Colonic mucosa (tissue), 4 donors: ENCODE results near the gene RAD51B. TPM values are rescaled to one million over a fixed set of nuclear protein-coding genes. Genes with fewer than 3 reads are reported as not detected.

Experiments
- DNase-seq: peaks from one replicate; pipeline ENCODE4 v3.0.0-alpha.2; 2020
- H3K27ac ChIP-seq: fragments of 200-600 bp; one replicate; pipeline ENCODE4 v1.8.0; 2021
- H3K27me3 ChIP-seq: fragments of 200-600 bp; one replicate; pipeline ENCODE4 v1.8.0; 2021
- H3K36me3 ChIP-seq: fragments of 200-600 bp; one replicate; pipeline ENCODE4 v1.8.0; 2021
- H3K4me1 ChIP-seq: fragments of 200-600 bp; one replicate; pipeline ENCODE4 v1.8.0; 2021; ENCODE audit warnings: mild to moderate bottlenecking
- H3K4me3 ChIP-seq: fragments of 200-600 bp; one replicate; pipeline ENCODE4 v1.8.0; 2021
- H3K9ac ChIP-seq, 2 donors: one replicate each; pipeline ENCODE4 v1.7.0; 2013; ENCODE audit warnings: control low read depth in 2 of 2, low read depth in 2 of 2, low read length in 2 of 2
- H3K9me3 ChIP-seq: fragments of 200-600 bp; one replicate; pipeline ENCODE4 v1.8.0; 2021
- intact Hi-C: fragments of 100-400 bp; cut with DNase I; formaldehyde crosslinking; loops from one replicate; pipeline ENCODE4 v1.14.1; 2022
- total RNA-seq, 2 donors: library from RNA; stranded (reverse); fragmentation: NEBNext Ultra II Directional in 1 of 2; extraction: Animal tissue kit (Norgen Biotek cat#: 25700) in 1 of 2; gene quantifications; one replicate each; pipeline ENCODE4 v1.2.1, GENCODE V29; 2021
- TF ChIP-seq, protein P1 (sequence below): fragments of 200-600 bp; IDR thresholded peaks from one replicate; pipeline ENCODE4 v1.8.0; 2022; ENCODE audit warnings: antibody characterized with exemption, mild to moderate bottlenecking
- donor health status: healthy.
- donor health status: DM: no; HTN: no; CAD: no.
- donor health status: DM: no; HTN: no; CAD: no.

The RAD51B gene
- total RNA-seq, 2 donors from 2014 or later: 12.7 to 22.0 TPM

DNA sequence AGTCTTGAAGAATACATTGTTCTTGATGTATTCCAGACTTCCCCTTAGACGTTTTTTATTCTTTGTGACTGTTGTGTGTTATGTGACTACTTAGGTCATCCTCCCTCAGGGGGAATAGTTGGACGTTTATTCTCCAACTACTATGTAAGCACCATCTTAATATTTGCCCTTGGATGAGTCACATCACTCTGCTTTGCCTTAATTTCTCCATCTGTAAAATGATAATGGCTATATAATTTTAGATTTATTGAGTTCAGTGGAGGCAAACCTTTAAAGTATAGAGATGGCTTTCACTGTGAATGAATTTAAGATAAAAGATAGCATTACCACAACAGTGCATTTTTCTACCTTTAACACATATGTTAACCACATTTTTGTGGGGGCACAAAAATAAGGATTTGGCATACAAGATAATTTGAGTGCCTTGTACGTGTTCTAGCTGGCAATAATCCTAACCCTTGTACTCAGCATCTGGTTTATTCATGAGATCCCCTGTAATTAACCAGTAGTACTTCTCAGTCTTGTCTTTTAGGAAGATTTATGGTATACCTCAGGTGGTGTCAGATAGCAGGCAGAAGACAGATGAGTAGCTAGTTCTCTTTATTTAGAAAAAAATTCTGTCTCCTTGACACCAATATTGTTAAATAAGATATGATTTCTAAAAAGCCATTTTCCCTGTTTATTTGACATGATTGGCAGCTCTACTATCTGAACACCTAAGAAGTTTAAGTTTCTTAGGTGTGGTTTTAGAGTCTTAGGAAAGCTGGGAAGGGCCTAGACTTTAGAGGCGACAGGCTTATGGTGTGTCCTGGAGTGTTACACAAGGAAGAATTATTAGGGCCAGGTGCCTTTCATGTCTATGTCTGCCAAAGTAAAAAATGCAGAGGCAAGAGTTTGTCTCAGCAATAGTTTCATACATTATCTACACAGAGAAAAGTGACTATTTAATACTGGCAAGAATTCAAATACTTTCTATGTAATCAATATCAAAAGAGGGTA is 152.3 kb downstream of the RAD51B start:
- no peak overlapping the region for H3K9ac ChIP-seq
- no peak for DNase-seq
- no peak overlapping the region for H3K4me3 ChIP-seq
- H3K36me3 ChIP-seq: no peaks in the 10 kb centered on the region
- peak overlapping the region; percentile 10 for H3K27ac ChIP-seq
- no peaks in the 10 kb centered on the region for H3K27me3 ChIP-seq
- peaks cover 10% of the 10 kb centered on the region for H3K4me1 ChIP-seq
- no peaks in the 10 kb centered on the region for H3K9me3 ChIP-seq
- TF ChIP-seq, protein P1, sequence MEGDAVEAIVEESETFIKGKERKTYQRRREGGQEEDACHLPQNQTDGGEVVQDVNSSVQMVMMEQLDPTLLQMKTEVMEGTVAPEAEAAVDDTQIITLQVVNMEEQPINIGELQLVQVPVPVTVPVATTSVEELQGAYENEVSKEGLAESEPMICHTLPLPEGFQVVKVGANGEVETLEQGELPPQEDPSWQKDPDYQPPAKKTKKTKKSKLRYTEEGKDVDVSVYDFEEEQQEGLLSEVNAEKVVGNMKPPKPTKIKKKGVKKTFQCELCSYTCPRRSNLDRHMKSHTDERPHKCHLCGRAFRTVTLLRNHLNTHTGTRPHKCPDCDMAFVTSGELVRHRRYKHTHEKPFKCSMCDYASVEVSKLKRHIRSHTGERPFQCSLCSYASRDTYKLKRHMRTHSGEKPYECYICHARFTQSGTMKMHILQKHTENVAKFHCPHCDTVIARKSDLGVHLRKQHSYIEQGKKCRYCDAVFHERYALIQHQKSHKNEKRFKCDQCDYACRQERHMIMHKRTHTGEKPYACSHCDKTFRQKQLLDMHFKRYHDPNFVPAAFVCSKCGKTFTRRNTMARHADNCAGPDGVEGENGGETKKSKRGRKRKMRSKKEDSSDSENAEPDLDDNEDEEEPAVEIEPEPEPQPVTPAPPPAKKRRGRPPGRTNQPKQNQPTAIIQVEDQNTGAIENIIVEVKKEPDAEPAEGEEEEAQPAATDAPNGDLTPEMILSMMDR: no peak
- intact Hi-C loops: no loop called here

- TF ChIP-seq, protein P1: no peak
- peaks cover 10% of the 10 kb centered on the region for H3K4me1 ChIP-seq
- no peak for DNase-seq
- H3K27ac ChIP-seq: no peak overlapping the region
- H3K4me3 ChIP-seq: no peak overlapping the region
- H3K36me3 ChIP-seq: no peaks in the 10 kb centered on the region
- H3K9ac ChIP-seq: no peak overlapping the region
- no peaks in the 10 kb centered on the region for H3K9me3 ChIP-seq
- H3K27me3 ChIP-seq: no peaks in the 10 kb centered on the region
- intact Hi-C loops: no loop called here
Measured at GRCh38 chr14:67973436-67973835, 153.9 kb downstream of the RAD51B start.

DNA sequence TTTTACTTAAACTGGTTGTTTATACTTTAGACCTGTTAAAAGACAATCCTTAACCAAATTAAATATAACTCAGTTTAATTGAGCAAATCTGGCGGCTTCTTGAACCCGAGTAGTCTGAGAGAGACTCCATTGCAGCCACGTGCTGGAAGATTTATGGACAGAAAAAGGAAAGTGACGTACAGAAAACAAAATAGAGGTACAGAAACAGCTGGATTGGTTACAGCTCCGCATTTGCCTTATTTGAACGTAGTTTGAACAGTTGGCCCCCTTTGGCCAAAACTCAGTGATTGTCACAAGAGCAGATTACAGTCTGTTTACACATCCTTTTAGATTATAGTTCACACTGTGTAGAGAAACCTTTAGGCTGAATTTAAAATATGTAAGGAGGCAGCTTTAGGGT is 155.9 kb downstream of the RAD51B start:
- no peak overlapping the region for H3K27ac ChIP-seq
- H3K4me1 ChIP-seq: peaks cover 10% of the 10 kb centered on the region
- no peak overlapping the region for H3K4me3 ChIP-seq
- no peaks in the 10 kb centered on the region for H3K9me3 ChIP-seq
- no peaks in the 10 kb centered on the region for H3K27me3 ChIP-seq
- intact Hi-C loops: no loop called here
- H3K36me3 ChIP-seq: no peaks in the 10 kb centered on the region
- no peak overlapping the region for H3K9ac ChIP-seq
- DNase-seq: no peak
- TF ChIP-seq, protein P1: no peak

DNA sequence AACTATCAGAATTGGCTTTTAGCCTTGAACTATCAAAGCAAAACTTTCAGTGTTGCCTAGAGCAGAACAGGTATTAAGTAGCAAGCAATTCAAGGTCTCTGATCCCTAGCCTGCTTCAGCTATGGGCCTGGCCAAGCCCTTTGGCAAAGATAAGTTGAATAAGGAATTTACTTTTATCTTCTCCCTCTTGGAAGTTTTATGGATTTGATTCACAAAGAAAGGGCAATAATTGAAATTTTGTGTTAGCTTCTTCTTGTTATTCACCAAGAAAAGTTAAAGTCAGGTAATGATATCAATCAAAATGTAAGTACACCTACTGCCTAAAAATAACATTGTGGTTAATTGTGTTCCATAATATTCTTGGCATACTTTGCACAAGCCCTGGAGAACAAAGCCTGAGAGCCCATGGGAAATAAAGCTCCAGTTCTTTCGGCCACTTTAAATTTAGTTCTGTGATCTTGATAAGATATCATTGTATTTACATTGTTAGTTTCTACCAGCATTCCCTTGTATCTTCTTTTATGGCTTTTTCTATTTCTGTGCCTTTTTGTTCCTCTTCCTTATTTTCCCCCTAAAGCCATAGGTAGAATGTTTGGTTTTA is 158.0 kb downstream of the RAD51B start:
- Histone ChIP-seq H3K4me1 (peaks cover 2% of the 10 kb centered on the region), H3K9me3 (no peaks in the 10 kb centered on the region), H3K4me3 (no peak overlapping the region), H3K36me3 (no peaks in the 10 kb centered on the region), H3K9ac (peak overlapping the region in 1 of 2 donors; percentile 38), H3K27me3 (no peaks in the 10 kb centered on the region), H3K27ac (peak overlapping the region; percentile 8)
- TF ChIP-seq, protein P1: no peak
- intact Hi-C loops: no loop called here
- DNase-seq: no peak

DNA sequence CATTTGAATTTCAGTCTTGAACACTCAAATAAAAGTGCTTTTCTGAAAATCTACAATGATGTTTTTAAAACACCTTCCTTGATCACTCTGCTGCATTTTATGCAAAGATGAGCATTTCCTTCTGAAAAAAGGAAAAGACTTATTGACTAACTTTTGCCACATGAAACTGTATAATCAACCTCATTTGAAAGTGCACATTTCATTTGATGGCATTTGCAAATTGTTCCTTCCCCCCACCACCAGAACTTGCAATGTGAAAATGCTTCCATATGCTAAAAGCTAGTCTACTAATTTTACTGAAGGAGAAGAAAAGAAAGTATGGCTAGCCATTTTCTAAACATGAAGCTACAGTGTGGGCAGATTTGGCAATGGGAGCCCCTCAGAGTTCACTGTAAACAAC is 159.2 kb downstream of the RAD51B start:
- Histone ChIP-seq H3K36me3 (no peaks in the 10 kb centered on the region), H3K9ac (no peak overlapping the region), H3K9me3 (no peaks in the 10 kb centered on the region), H3K4me3 (no peak overlapping the region), H3K4me1 (no peaks in the 10 kb centered on the region), H3K27ac (no peak overlapping the region), H3K27me3 (no peaks in the 10 kb centered on the region)
- DNase-seq: no peak
- TF ChIP-seq, protein P1: no peak
- intact Hi-C loops: no loop called here
